HepG2 (cell line): ENCODE measurements around the gene PIRT. TPM values are rescaled to one million over a fixed set of nuclear protein-coding genes. Genes with fewer than 3 reads are reported as not detected.

Experiments
- ATAC-seq: fragments of 200-7000 bp; cut with Tn5 transposase; 3 replicates; pipeline ENCODE4 v1.9.1; 2020; ENCODE audit warnings: mild to moderate bottlenecking, moderate library complexity
- BruUV-seq: library from RNA; stranded (reverse); fragments of 400-500 nt; replicated peaks from 2 replicates; lab custom pipeline; 2021; lab: Mats Ljungman, UMichigan
- CTCF ChIA-PET: fragments of 300-600 bp; formaldehyde crosslinking; extraction: SDS; loops from one replicate; lab custom pipeline; 2021; ENCODE audit warnings: low total read pairs, inconsistent platforms, low intra/inter-chr PET ratio; lab: Yijun Ruan, JAX
- POLR2A ChIA-PET: fragments of 350-600 bp; sonication (Branson Sonifier 250); formaldehyde crosslinking; loops from one replicate; lab custom pipeline; 2020; ENCODE audit warnings: antibody characterized with exemption, inconsistent platforms; lab: Yijun Ruan, JAX
- DNase-seq: peaks from one replicate; pipeline ENCODE4 v3.0.0-alpha.2; 2015; ENCODE audit warnings: low spot score
- FAIRE-seq: peaks from 3 replicates; lab custom pipeline; 2011; peaks lifted over from hg19 to GRCh38; lab: Jason Lieb, UNC
- H2AFZ ChIP-seq: one replicate; pipeline ENCODE4 v1.6.1; 2011; ENCODE audit warnings: low read length, inconsistent platforms
- H3K27ac ChIP-seq: fragments of 300-600 bp; 3 replicates; pipeline ENCODE4 v1.8.0; 2011; ENCODE audit warnings: mixed run types, mild to moderate bottlenecking, mixed read lengths, low read length, inconsistent platforms; ENCODE audit not compliant: insufficient read depth; ENCODE audit errors: extremely low read length
- H3K27me3 ChIP-seq, 2 experiments: fragments of 200-600 bp in 1 of 2; 2 replicates in 1 of 2; 3 replicates in 1 of 2; pipeline versions ENCODE4 v1.6.0 to v1.8.0; 2011; ENCODE audit warnings: low read length in 2 of 2, mild to moderate bottlenecking in 2 of 2, moderate library complexity in 2 of 2, inconsistent platforms in 1 of 2; ENCODE audit not compliant: insufficient read depth in 2 of 2, control insufficient read depth in 1 of 2
- H3K36me3 ChIP-seq, 2 experiments: fragments of 200-600 bp in 1 of 2; replicated peaks in 1 of 2; 2 replicates in 1 of 2; 3 replicates in 1 of 2; pipeline versions ENCODE4 v1.5.1 to v1.8.0; 2011; ENCODE audit warnings: low read length in 2 of 2, inconsistent platforms in 1 of 2; ENCODE audit not compliant: insufficient read depth in 2 of 2, control insufficient read depth in 1 of 2
- H3K4me1 ChIP-seq: 2 replicates; pipeline ENCODE4 v1.5.1; 2012; ENCODE audit warnings: low read length, inconsistent platforms; ENCODE audit not compliant: insufficient read depth
- H3K4me2 ChIP-seq: 2 replicates; pipeline ENCODE4 v1.6.0; 2011; ENCODE audit warnings: low read depth, low read length, inconsistent platforms
- H3K4me3 ChIP-seq, 3 experiments: fragments of 200-600 bp in 1 of 3; sonication (generic), shearing (Covaris generic) in 1 of 3; replicated peaks in 1 of 3; 2 replicates each; pipeline ENCODE4 v1.5.1; 2011 to 2016; ENCODE audit warnings: low read length in 3 of 3, inconsistent platforms in 2 of 3, low read depth in 2 of 3, mild to moderate bottlenecking in 2 of 3, control low read depth in 1 of 3, mixed read lengths in 1 of 3; ENCODE audit not compliant: insufficient read depth in 1 of 3
- H3K79me2 ChIP-seq: one replicate; pipeline ENCODE4 v1.6.1; 2011; ENCODE audit warnings: low read length, inconsistent platforms; ENCODE audit not compliant: insufficient read depth
- H3K9ac ChIP-seq: 2 replicates; pipeline ENCODE4 v1.6.0; 2011; ENCODE audit warnings: mild to moderate bottlenecking, low read depth, low read length, inconsistent platforms; ENCODE audit not compliant: insufficient read depth
- H3K9me3 ChIP-seq: 2 replicates; pipeline ENCODE4 v1.5.1; 2012; ENCODE audit warnings: mild to moderate bottlenecking, low read length
- H4K20me1 ChIP-seq: 2 replicates; pipeline ENCODE4 v1.6.0; 2011; ENCODE audit warnings: inconsistent platforms, mild to moderate bottlenecking, low read length, moderate library complexity; ENCODE audit not compliant: insufficient read depth
- CREB1 ChIP-seq, 2 experiments: fragments of 450-650 bp in 1 of 2; IDR thresholded peaks; 2 replicates each; pipeline ENCODE4 v1.6.1; 2016 to 2017; ENCODE audit warnings: control low read depth in 1 of 2, mild to moderate bottlenecking in 1 of 2, missing compliant biosample characterization in 1 of 2, missing genetic modification characterization in 1 of 2
- EP300 ChIP-seq, 3 experiments: sonication (generic) in 1 of 3; formaldehyde crosslinking in 1 of 3; IDR thresholded peaks; 2 replicates each; pipeline versions ENCODE4 v1.5.1 to v1.6.1; 2011 to 2020; ENCODE audit warnings: low read depth in 2 of 3, low read length in 2 of 3, borderline replicate concordance in 1 of 3, improper control_type of control experiment in 1 of 3, mild to moderate bottlenecking in 1 of 3, missing genetic modification reagents in 1 of 3, moderate library complexity in 1 of 3
- PRMT3 ChIP-seq: sonication (generic); formaldehyde crosslinking; IDR thresholded peaks from 2 replicates; pipeline ENCODE4 v1.8.1; 2022; ENCODE audit warnings: low read depth, mild to moderate bottlenecking, moderate library complexity, missing genetic modification reagents, borderline replicate concordance
- SMYD3 ChIP-seq: sonication (generic); formaldehyde crosslinking; IDR thresholded peaks from 2 replicates; pipeline ENCODE4 v1.8.1; 2023; ENCODE audit warnings: mild to moderate bottlenecking, missing genetic modification reagents
- SP5 ChIP-seq: IDR thresholded peaks from 2 replicates; pipeline ENCODE4 v1.6.1; 2016; ENCODE audit warnings: low read depth, borderline replicate concordance
- ZMYM3 ChIP-seq: sonication (generic); formaldehyde crosslinking; IDR thresholded peaks from 2 replicates; pipeline ENCODE4 v1.5.1; 2020; ENCODE audit warnings: mild to moderate bottlenecking, missing genetic modification reagents
- ZNF34 ChIP-seq: sonication (generic); formaldehyde crosslinking; IDR thresholded peaks from 2 replicates; pipeline ENCODE4 v1.4.0; 2020; ENCODE audit warnings: mild to moderate bottlenecking, missing genetic modification reagents, borderline replicate concordance
- ZNF768 ChIP-seq: sonication (generic); formaldehyde crosslinking; IDR thresholded peaks from 2 replicates; pipeline ENCODE4 v1.4.0; 2020; ENCODE audit warnings: missing genetic modification reagents
- ZNF777 ChIP-seq: sonication (generic); formaldehyde crosslinking; IDR thresholded peaks from 2 replicates; pipeline ENCODE4 v1.4.0; 2020; ENCODE audit warnings: missing genetic modification reagents
- WGBS: methylation state at CpG from one replicate; pipeline ENCODE4 v1.1.6; 2017; ENCODE audit warnings: low lambda C conversion rate; 5-methylcytosine and 5-hydroxymethylcytosine counted together
- in situ Hi-C: cut with HindIII; loops from 2 replicates; pipeline ENCODE4 v1.10.0; 2017; ENCODE audit warnings: low pct_unique_long_range_greater_than_20kb; ENCODE audit not compliant: extremely low pct_ligation_motif_present
- intact Hi-C: fragments of 100-400 bp; cut with micrococcal nuclease; formaldehyde crosslinking; loops from one replicate; pipeline ENCODE4 v1.10.0; 2022; ENCODE audit not compliant: unreplicated experiment
- polyA plus RNA-seq, 8 experiments: library from polyadenylated mRNA; depleted of rRNA in 3 of 8; stranded (reverse) in 7 of 8; unstranded in 1 of 8; fragments of >200 nt; fragmentation: Illumina TruSeq in 4 of 8; extraction: Trizol in 4 of 8; gene quantifications; 2 replicates each; pipeline versions ENCODE4 v1.2.1 to v1.2.3, GENCODE V29; 2011 to 2016; ENCODE audit warnings: low read depth in 4 of 8, missing spikeins in 1 of 8, mixed read lengths in 1 of 8; ENCODE audit not compliant: insufficient read depth in 1 of 8
- total RNA-seq, 5 experiments: library from RNA; depleted of rRNA; stranded (reverse); fragments of >200 nt; fragmentation: Illumina TruSeq; extraction: Trizol; gene quantifications; 2 replicates each; pipeline ENCODE4 v1.2.3, GENCODE V29; 2016; ENCODE audit warnings: low read depth in 1 of 5
- TF ChIP-seq, protein P1 (sequence below): sonication (generic); formaldehyde crosslinking; IDR thresholded peaks from 2 replicates; pipeline ENCODE4 v1.4.0; 2020; ENCODE audit warnings: missing genetic modification reagents
- TF ChIP-seq, protein P2 (sequence below): sonication (generic); formaldehyde crosslinking; conservative IDR thresholded peaks from 2 replicates; pipeline ENCODE4 v1.4.0; 2020; ENCODE audit warnings: missing genetic modification reagents
- TF ChIP-seq, protein P3 (sequence below): sonication (generic); formaldehyde crosslinking; IDR thresholded peaks from 2 replicates; pipeline ENCODE4 v1.5.1; 2020; ENCODE audit warnings: missing genetic modification reagents, mild to moderate bottlenecking, borderline replicate concordance

PIRT gene
- total and polyA plus RNA-seq, 2 of the 13 experiments (the other 11 are each of a cell fraction or from before 2014, with no cell fraction given): not detected

DNA sequence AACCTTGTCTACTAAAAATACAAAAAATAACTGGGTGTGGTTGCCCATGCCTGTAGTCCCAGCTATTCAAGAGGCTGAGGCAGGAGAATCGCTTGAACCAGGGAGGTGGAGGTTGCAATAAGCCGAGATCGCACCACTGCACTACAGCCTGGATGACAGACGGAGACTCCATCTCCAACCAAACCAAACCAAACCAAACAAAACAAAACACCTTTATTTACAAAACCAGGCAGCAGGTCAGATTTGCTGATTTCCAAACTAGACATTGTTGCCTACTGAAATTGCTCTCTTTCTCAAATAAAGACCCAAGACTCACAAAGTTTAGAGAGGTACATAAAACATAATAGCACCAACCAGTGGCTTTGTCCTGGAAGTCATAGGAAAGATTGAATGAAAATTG, 28.3 kb downstream of the PIRT start (continued):
- TF ChIP-seq, protein P1, sequence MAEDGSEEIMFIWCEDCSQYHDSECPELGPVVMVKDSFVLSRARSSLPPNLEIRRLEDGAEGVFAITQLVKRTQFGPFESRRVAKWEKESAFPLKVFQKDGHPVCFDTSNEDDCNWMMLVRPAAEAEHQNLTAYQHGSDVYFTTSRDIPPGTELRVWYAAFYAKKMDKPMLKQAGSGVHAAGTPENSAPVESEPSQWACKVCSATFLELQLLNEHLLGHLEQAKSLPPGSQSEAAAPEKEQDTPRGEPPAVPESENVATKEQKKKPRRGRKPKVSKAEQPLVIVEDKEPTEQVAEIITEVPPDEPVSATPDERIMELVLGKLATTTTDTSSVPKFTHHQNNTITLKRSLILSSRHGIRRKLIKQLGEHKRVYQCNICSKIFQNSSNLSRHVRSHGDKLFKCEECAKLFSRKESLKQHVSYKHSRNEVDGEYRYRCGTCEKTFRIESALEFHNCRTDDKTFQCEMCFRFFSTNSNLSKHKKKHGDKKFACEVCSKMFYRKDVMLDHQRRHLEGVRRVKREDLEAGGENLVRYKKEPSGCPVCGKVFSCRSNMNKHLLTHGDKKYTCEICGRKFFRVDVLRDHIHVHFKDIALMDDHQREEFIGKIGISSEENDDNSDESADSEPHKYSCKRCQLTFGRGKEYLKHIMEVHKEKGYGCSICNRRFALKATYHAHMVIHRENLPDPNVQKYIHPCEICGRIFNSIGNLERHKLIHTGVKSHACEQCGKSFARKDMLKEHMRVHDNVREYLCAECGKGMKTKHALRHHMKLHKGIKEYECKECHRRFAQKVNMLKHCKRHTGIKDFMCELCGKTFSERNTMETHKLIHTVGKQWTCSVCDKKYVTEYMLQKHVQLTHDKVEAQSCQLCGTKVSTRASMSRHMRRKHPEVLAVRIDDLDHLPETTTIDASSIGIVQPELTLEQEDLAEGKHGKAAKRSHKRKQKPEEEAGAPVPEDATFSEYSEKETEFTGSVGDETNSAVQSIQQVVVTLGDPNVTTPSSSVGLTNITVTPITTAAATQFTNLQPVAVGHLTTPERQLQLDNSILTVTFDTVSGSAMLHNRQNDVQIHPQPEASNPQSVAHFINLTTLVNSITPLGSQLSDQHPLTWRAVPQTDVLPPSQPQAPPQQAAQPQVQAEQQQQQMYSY (CRISPR knock-in tag): no peak
- no peak for TF ChIP-seq PRMT3 (CRISPR knock-in tag)

DNA sequence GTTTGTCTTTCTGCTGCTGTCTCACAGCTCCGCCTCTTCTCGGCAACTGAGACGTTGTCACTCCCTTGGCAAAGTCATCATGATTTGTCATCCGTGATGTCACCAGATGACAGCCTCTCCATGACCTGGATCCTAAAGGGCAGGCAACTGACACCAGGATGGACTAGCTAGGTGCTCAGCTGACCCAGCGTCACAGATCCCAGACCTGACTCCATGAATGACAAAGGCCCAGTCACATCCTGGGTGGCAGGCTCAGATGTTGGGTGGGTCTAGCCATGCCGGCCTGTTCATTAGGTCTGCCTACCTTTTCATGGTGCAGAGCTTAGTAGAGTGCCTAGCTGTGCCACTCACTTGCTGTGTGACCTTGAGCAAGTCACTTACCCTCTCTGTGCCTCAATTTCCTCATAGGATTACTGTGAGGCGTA, 30.2 kb downstream of the PIRT start:
- Histone ChIP-seq H3K27me3 (no peaks in the 10 kb centered on the region), H4K20me1 (no peaks in the 10 kb centered on the region), H3K79me2 (no peaks in the 10 kb centered on the region), H3K9me3 (no peaks in the 10 kb centered on the region), H3K4me3 (no peak overlapping the region), H3K27ac (no peak overlapping the region), H3K36me3 (no peaks in the 10 kb centered on the region), H3K4me1 (no peaks in the 10 kb centered on the region), H3K4me2 (no peak overlapping the region), H2AFZ (no peak overlapping the region), H3K9ac (no peak overlapping the region)
- DNase-seq (no peak), FAIRE-seq (no peak), ATAC-seq (no peak)
- in situ Hi-C loops (no loop called here), intact Hi-C loops (no loop called here)
- 51% methylated on average over 5 of the region's 7 CpGs for WGBS
- CTCF ChIA-PET: no interaction called here
- BruUV-seq: no TSS peak
- TF ChIP-seq ZNF34 (CRISPR knock-in tag): no peak
- TF ChIP-seq, protein P2, sequence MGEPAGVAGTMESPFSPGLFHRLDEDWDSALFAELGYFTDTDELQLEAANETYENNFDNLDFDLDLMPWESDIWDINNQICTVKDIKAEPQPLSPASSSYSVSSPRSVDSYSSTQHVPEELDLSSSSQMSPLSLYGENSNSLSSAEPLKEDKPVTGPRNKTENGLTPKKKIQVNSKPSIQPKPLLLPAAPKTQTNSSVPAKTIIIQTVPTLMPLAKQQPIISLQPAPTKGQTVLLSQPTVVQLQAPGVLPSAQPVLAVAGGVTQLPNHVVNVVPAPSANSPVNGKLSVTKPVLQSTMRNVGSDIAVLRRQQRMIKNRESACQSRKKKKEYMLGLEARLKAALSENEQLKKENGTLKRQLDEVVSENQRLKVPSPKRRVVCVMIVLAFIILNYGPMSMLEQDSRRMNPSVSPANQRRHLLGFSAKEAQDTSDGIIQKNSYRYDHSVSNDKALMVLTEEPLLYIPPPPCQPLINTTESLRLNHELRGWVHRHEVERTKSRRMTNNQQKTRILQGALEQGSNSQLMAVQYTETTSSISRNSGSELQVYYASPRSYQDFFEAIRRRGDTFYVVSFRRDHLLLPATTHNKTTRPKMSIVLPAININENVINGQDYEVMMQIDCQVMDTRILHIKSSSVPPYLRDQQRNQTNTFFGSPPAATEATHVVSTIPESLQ (CRISPR knock-in tag): no peak
- TF ChIP-seq EP300 (IDR thresholded peaks at IDR 0.05; ENCODE audit: low read depth in 2 of 2, low read length in 2 of 2): no peak
- TF ChIP-seq EP300 (CRISPR knock-in tag; IDR thresholded peaks at IDR 0.05; ENCODE audit: borderline replicate concordance): no peak
- TF ChIP-seq SP5 (CRISPR knock-in tag): no peak
- TF ChIP-seq CREB1 (IDR thresholded peaks at IDR 0.05): peak; percentile 79
- TF ChIP-seq CREB1 (CRISPR knock-in tag; IDR thresholded peaks at IDR 0.05): no peak
- TF ChIP-seq ZMYM3 (CRISPR knock-in tag): 0 out of 2 replicates have a peak, but pooled peaks have one; percentile 12
- peak; percentile 89 for TF ChIP-seq ZNF768
- TF ChIP-seq, protein P3, sequence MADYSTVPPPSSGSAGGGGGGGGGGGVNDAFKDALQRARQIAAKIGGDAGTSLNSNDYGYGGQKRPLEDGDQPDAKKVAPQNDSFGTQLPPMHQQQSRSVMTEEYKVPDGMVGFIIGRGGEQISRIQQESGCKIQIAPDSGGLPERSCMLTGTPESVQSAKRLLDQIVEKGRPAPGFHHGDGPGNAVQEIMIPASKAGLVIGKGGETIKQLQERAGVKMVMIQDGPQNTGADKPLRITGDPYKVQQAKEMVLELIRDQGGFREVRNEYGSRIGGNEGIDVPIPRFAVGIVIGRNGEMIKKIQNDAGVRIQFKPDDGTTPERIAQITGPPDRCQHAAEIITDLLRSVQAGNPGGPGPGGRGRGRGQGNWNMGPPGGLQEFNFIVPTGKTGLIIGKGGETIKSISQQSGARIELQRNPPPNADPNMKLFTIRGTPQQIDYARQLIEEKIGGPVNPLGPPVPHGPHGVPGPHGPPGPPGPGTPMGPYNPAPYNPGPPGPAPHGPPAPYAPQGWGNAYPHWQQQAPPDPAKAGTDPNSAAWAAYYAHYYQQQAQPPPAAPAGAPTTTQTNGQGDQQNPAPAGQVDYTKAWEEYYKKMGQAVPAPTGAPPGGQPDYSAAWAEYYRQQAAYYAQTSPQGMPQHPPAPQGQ (CRISPR knock-in tag): no peak
- TF ChIP-seq ZNF777 (CRISPR knock-in tag): no peak
- no peak for TF ChIP-seq SMYD3 (CRISPR knock-in tag)
- POLR2A ChIA-PET: no interaction called here
